HG03139 (cell line): ENCODE data around the gene DGKI.

Experiments used
- ATAC-seq: cut with Tn5 transposase; IDR thresholded peaks from one replicate; pipeline ENCODE4 v1.9.1; 2021; ENCODE audit not compliant: unreplicated experiment

Gene DGKI

DNA sequence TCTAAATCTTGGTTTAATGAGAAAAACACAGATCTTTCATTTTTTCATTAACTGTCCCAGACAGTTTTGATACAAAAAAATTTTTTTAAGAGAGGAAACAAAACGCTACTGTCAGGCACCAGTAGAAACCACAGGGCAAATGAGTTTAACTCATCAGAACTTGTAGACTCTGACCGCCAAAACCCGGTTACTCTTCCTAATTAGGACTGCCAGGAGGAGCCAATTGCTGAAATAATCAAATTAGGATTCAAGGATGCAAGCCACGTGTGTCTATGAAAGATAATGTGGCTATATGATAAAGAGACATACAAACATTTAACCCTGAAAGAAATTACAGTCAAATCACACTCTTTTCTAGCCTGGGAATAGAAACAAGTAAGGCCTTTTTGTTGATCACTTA, 154.4 kb downstream of the DGKI start:
- ATAC-seq = no peak

- no peak for ATAC-seq
Observed at GRCh38 chr7:137691566-137691965, 155.2 kb downstream of the DGKI start.

GRCh38 chr7:137690635-137691034, 156.1 kb downstream of the DGKI start:
- no peak for ATAC-seq

DNA sequence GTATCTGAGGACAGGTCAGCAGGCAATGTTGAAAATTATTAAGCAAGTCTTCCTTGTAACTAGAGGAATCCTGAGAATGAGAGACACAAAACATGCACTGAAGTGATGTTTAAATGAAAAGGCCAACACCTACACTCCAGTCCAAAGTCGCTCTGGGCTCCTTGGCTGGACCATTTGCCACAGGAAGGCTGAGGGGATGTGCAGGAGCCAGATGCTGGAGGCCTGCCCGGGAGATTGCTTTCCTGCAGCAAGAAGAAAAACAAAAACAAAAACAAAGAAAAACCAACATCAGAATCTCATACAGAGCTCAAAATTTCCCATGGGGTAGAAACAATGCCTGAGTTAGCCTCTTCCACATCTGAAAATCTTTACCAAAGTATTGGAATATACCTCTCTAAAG, 157.0 kb downstream of the DGKI start:
- ATAC-seq = no peak

DNA sequence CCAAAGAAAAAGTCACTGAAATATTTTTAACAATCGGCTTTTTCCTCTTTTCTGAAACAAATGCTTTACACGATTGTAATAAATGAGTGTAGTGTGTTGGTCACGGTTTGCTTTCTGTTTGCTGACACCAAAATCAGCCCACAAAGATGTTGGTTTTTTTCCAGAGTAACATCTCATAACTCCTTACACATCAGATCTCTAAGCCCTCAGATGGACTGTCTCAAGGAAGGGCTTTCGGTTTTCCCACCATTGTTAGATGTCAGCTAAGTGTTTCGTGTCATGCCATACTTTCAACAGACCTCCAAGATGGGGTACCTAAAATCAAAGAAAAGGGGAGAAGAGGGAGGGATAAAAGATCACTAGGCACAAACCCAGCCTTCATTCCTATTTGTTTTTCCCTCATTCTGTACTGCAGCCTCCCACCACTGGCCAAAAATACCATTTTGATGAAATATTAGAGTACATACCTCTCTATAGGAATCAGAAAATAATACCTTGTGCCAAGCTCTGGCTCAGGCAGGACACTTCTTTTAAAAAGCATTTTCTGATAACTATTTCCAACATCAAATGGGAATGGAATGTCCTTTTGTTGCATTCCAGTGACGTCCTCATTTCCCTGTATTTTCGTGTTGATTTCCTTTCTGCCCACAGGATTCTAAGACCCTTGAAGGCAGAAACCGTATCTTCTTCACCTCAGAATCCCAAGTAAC, 159.1 kb downstream of the DGKI start:
- ATAC-seq = no peak

- no peak for ATAC-seq
Observed at GRCh38 chr7:137685433-137686164, 161.2 kb downstream of the DGKI start.

- ATAC-seq = no peak
Observed at GRCh38 chr7:137684776-137685175, 162.0 kb downstream of the DGKI start.

DNA sequence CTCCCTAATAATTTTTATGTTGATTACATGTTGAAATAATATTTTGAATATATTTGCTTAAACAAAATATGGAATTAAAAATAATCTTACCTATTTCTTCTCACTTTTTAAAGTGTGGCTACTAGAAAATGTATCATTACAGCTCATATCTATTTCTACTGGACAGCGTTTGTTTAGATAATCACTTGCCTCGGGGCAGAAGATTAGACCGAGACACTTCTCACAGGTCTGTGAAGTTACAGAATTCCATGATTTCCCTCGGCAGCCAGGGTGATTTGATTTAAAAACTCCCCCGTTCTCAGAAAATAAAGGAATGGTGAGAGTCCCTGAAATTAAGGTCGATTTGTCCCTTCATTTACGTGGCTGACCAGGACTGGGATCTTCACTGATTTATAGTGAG, 162.5 kb downstream of the DGKI start:
- no peak for ATAC-seq

DNA sequence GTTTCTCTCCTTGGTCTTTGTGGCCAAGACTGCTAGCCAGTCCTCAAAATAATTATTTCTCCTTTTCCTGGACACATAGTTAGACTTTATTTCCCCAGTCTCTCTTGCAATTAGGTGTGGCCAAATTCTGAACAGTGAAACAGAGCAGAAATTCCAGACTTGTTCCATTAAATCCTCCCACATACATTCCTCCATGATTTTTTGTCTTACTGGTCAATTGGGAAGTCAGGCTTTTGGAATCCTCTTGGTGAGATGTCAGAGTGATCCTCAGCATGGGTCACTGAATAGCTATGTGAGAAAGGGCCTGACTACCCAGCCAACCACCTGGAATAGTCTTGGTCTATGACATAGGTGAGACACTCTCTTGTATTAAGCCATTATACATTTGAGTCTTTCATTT, 164.2 kb downstream of the DGKI start:
- ATAC-seq = no peak

DNA sequence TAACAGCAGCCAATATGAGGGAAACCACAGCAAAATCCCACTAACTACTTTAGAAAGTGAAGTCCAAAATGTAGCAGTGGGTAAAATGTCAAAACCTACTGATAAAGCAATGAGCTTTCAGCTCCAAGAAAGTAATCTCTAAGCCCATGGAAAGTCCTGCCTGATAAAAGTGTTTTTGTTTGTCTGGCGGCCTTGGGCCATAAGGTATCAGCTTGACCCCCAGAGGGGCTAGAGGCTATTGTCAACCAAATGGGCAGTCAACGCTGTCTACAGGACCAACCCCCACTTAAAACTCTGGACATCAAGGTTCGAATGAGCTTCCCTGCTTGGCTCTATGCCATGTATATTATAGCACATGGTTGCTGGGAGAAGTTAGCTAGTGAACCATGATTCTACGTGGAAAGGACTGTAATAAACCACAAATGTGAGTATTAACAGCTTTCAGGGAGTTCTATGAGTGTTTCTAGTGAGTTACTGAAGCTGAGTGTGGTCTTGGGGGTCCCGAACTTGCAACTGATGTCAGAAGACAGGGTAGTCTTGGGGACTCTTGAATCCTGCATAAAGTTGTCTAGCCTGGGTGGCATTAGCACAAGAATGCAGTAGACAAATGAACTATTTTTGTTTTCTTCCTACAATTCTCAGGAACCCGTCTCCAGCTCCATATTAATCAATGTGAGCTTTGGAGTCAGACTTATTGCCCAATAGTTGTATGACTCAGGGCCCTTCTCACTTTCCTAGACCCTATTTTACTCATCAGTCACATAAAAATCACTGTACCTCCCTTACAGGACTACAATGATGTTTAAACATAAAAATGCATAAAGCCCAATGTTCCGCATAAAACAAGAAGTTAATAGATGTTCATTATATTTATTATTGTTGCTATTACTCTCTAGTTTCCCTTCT, 164.9 kb downstream of the DGKI start:
- no peak for ATAC-seq

DNA sequence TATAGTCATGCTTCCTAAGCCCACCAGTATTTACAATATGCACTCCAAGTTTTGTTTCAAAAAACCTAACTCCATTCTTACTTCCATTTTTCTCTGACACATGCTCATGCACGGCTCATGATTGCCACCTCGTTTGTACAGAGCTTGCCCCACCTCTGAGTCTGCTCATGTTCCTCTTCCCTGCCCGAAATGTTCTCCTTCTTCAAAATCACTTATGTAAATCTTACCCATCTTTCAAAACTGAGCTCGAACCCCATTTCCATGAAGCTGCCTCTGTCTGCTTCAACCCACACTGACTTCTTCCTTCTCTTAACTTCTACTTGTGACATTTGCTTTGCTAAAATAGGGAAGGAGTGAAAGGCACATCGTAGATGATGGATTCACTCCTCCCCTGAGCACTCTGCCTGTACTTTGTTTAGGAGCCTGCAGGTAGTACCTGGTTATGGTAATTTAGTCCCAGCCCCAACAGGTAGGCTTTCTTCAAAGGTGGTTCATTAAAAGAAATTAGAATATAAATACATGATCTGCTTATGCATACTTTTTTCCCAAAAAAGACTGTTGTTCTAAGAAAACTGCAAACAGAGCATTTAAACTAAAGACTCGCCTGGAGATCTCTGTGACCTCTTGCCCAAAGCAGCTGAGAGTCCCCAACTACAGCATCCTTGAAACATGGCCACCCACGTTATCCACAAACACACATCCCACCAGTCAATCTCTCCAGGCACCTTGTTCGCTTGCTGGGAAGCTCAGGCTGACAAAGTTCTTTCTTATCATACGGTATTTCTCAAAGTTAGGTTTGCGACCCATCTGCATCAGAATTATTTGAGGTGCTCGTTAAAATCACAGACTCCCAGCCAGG, 172.0 kb downstream of the DGKI start:
- no peak for ATAC-seq

GRCh38 chr7:137674048-137674447, 172.7 kb downstream of the DGKI start:
- ATAC-seq = no peak

- no peak for ATAC-seq
Observed at GRCh38 chr7:137671920-137672319, 174.9 kb downstream of the DGKI start.

- ATAC-seq = no peak
Observed at GRCh38 chr7:137670222-137671064, 176.3 kb downstream of the DGKI start.

DNA sequence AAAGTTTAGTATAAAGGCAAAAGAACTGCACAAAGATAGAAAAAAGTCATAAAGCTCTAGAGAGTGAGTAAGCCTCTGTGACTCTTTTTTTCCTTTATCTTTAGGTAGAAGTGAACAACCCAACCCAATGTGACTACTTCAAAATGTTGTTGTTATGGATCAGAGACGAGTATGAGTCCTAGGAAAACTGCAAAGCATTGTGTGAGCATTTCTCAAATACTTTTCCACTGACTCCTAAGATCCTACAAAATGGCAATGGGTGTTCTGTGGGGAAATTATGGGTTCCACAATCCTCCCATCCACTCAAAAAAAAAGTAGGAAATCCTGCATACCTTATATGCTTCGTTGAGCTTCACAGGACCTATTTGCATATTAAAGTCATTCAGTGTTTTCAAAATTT, 177.1 kb downstream of the DGKI start:
- no peak for ATAC-seq

DNA sequence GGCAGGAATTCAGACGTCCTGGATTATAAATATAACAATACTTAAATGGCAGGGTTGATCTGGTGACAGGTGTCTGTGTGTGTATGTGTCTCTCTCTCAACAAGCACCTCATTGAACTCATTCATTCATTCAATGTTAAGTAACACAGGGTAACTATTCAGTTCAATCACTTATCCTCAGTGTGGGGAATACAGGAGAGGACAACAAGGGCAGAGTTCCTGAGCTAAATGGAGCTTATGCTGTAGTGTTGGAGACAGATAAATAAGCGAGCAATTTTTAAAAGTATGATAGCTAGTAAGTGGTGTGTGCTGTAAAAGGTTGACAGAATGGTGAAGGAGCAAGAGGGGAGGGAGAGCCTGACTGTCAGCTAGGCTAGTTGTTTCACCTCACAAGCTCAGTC, 178.4 kb downstream of the DGKI start:
- no peak for ATAC-seq

DNA sequence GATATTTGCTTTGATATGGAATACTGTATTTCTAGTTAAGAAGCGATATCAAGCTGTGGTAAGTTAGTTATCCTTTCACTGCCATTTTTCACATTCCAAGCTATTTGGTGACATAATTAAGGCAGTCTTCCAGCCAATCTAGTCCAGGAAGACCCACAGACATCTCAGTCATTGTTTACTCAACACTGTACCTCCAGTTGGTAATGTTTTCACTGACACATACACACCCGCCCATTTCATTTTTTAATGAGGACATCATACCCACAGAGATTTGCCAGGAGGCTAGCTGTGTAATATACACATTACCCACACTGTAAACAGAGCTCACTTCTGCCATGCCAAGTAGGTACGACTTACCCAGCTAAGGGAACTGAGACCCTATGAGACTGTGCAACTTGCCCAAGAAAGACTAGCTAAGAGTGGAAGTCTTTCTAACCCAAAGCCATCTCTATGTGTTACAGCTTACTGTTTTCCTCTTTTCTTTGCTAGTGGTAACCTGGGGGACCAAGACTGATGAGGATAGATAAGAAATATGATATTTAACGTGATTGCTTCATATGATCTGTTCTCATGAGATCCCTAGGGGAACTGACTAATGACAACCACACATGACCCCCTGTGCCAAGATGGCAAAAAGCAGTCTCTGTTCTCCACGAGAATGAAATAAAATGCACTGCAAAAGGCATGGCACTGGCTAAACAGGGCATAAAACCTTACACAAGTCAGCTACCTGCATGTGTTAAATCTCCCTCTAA, 179.0 kb downstream of the DGKI start:
- ATAC-seq = no peak

- no peak for ATAC-seq
Observed at GRCh38 chr7:137664846-137665245, 181.9 kb downstream of the DGKI start.

DNA sequence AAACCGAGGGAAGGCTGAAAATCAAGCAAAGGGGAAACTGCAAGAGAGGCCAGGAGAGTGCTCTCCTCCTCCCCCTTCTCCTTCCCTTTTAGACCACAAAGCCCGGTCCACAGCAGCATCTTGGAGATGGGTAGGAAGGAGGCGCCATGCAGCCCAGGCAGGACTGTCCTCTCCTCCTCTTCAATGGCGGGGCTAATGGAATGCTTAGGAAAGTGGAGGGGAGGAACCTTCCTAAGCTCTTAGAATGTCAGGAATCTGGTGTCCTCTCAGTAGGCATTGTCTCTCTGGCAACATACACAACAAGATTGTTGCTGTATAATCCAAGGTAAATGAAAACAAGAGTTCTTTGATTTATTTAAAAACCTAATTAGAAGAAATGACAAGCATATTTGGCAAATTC, 185.1 kb downstream of the DGKI start:
- no peak for ATAC-seq
